Gastrocnemius medialis (tissue), 4 donors: ENCODE data around the gene C17orf67.

ENCODE experiments used
- POLR2A ChIP-seq, 2 donors: fragments of 450-650 bp; IDR thresholded peaks; one replicate each; pipeline ENCODE4 v1.6.1; 2017; ENCODE audit warnings: antibody characterized with exemption in 2 of 2, mild to moderate bottlenecking in 2 of 2, moderate library complexity in 2 of 2
- TF ChIP-seq, protein P1 (sequence below), 5 experiments: fragments of 450-650 bp in 3 of 5; fragments of 200-600 bp in 2 of 5; sonication (generic) in 2 of 5; IDR thresholded peaks in 4 of 5; conservative IDR thresholded peaks in 1 of 5; 1 replicate in 4 of 5; 2 replicates in 1 of 5; pipeline ENCODE4 v1.5.1; 2016 to 2019; ENCODE audit warnings: antibody characterized with exemption in 5 of 5, mild to moderate bottlenecking in 3 of 5, moderate library complexity in 3 of 5

- no peak for TF ChIP-seq POLR2A (IDR thresholded peaks at IDR 0.05)
- TF ChIP-seq, protein P1, sequence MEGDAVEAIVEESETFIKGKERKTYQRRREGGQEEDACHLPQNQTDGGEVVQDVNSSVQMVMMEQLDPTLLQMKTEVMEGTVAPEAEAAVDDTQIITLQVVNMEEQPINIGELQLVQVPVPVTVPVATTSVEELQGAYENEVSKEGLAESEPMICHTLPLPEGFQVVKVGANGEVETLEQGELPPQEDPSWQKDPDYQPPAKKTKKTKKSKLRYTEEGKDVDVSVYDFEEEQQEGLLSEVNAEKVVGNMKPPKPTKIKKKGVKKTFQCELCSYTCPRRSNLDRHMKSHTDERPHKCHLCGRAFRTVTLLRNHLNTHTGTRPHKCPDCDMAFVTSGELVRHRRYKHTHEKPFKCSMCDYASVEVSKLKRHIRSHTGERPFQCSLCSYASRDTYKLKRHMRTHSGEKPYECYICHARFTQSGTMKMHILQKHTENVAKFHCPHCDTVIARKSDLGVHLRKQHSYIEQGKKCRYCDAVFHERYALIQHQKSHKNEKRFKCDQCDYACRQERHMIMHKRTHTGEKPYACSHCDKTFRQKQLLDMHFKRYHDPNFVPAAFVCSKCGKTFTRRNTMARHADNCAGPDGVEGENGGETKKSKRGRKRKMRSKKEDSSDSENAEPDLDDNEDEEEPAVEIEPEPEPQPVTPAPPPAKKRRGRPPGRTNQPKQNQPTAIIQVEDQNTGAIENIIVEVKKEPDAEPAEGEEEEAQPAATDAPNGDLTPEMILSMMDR (IDR thresholded peaks at IDR 0.05 in 4 of 5, conservative IDR thresholded peaks at IDR 0.05 in 1 of 5) = no peak
Measured at GRCh38 chr17:56876766-56877179, 43.1 kb upstream of the C17orf67 start.
